Right lung (tissue), 5 donors: Measurements from ENCODE around the gene SENP1. TPM values are rescaled to one million over a fixed set of nuclear protein-coding genes. Genes with fewer than 3 reads are reported as not detected.

Experiments
- DNase-seq, 2 donors: peaks; one replicate each; pipeline ENCODE4 v3.0.0-alpha.2; 2013
- polyA plus RNA-seq, 5 donors: library from polyadenylated mRNA; unstranded; fragments of 120-200 nt; gene quantifications; one replicate each; pipeline versions ENCODE4 v1.2.1 to v1.2.3, GENCODE V29; 2013; ENCODE audit warnings: inconsistent platforms in 1 of 5, low replicate concordance in 1 of 5; ENCODE audit not compliant: insufficient read length in 5 of 5, insufficient read depth in 1 of 5

SENP1 gene
- polyA plus RNA-seq, 5 donors, result 19.1 to 28.8 (median 26.5) TPM

- DNase-seq, result no peak
Observed at GRCh38 chr12:48038085-48038484, 67.8 kb downstream of the SENP1 start.

- DNase-seq, result peak; percentile 47 to 55
Observed at GRCh38 chr12:48037267-48037915, 68.5 kb downstream of the SENP1 start.

GRCh38 chr12:48036818-48037217, 69.1 kb downstream of the SENP1 start:
- DNase-seq, result no peak

GRCh38 chr12:48034835-48035805, 70.8 kb downstream of the SENP1 start:
- DNase-seq, result no peak

- no peak for DNase-seq
Observed at GRCh38 chr12:48033451-48033850, 72.4 kb downstream of the SENP1 start.

GRCh38 chr12:48032597-48032996, 73.3 kb downstream of the SENP1 start:
- no peak for DNase-seq

- no peak for DNase-seq
Observed at GRCh38 chr12:48031135-48031960, 74.5 kb downstream of the SENP1 start.

- no peak for DNase-seq
Observed at GRCh38 chr12:48030173-48030650, 75.7 kb downstream of the SENP1 start.

- no peak for DNase-seq
Observed at GRCh38 chr12:48029491-48030172, 76.2 kb downstream of the SENP1 start.

GRCh38 chr12:48028541-48029431, 77.1 kb downstream of the SENP1 start:
- no peak for DNase-seq

- DNase-seq, result no peak
Observed at GRCh38 chr12:48027183-48028002, 78.5 kb downstream of the SENP1 start.

GRCh38 chr12:48026060-48026827, 79.6 kb downstream of the SENP1 start:
- no peak for DNase-seq

- no peak for DNase-seq
Observed at GRCh38 chr12:48025281-48025680, 80.6 kb downstream of the SENP1 start.

GRCh38 chr12:48024735-48025134, 81.1 kb downstream of the SENP1 start:
- DNase-seq, result no peak

- no peak for DNase-seq
Observed at GRCh38 chr12:48023386-48023785, 82.5 kb downstream of the SENP1 start.

- DNase-seq, result no peak
Observed at GRCh38 chr12:48022676-48023385, 83.0 kb downstream of the SENP1 start.

GRCh38 chr12:48022180-48022521, 83.7 kb downstream of the SENP1 start:
- no peak for DNase-seq
